K562 (cell line): Measurements from ENCODE around the gene RNASEH2A. TPM values are rescaled to one million over a fixed set of nuclear protein-coding genes. Genes with fewer than 3 reads are reported as not detected.

Experiments
- ADNP ChIP-seq: fragments of 200-800 bp; sonication (Bioruptor generic); IDR thresholded peaks from 2 replicates; pipeline ENCODE4 v1.6.1; 2016; ENCODE audit warnings: missing genetic modification characterization, missing compliant biosample characterization
- ETS2 ChIP-seq: IDR thresholded peaks from 2 replicates; pipeline ENCODE4 v1.6.1; 2016; ENCODE audit warnings: borderline replicate concordance, missing genetic modification characterization, mild to moderate bottlenecking, moderate library complexity, missing compliant biosample characterization; ENCODE audit not compliant: poor library complexity, severe bottlenecking
- FOXK1 ChIP-seq: sonication (generic); formaldehyde crosslinking; IDR thresholded peaks from 2 replicates; pipeline ENCODE4 v1.8.0; 2022; ENCODE audit warnings: missing genetic modification reagents, mild to moderate bottlenecking, borderline replicate concordance
- FOXP1 ChIP-seq: sonication (generic); formaldehyde crosslinking; IDR thresholded peaks from 2 replicates; pipeline ENCODE4 v1.8.0; 2022; ENCODE audit warnings: mild to moderate bottlenecking, missing genetic modification reagents
- HDAC3 ChIP-seq: fragments of 450-650 bp; IDR thresholded peaks from 2 replicates; pipeline ENCODE4 v1.6.1; 2018; ENCODE audit warnings: borderline replicate concordance, mild to moderate bottlenecking, moderate library complexity; ENCODE audit not compliant: partially characterized antibody
- KAT8 ChIP-seq: fragments of 450-650 bp; IDR thresholded peaks from 2 replicates; pipeline ENCODE4 v1.6.1; 2016; ENCODE audit warnings: low read depth, mild to moderate bottlenecking
- NFATC3 ChIP-seq: fragments of 450-650 bp; IDR thresholded peaks from 2 replicates; pipeline ENCODE4 v1.6.1; 2017; ENCODE audit warnings: mild to moderate bottlenecking
- PHF8 ChIP-seq: fragments of 200-600 bp; sonication (generic); IDR thresholded peaks from 2 replicates; pipeline ENCODE4 v1.6.1; 2012; ENCODE audit warnings: mixed run types, mild to moderate bottlenecking, inconsistent platforms, low read length, moderate library complexity, borderline replicate concordance
- SP2 ChIP-seq: IDR thresholded peaks from 2 replicates; pipeline ENCODE4 v1.6.1; 2011; ENCODE audit warnings: mild to moderate bottlenecking, low read depth, low read length, moderate library complexity; ENCODE audit not compliant: poor library complexity, severe bottlenecking; ENCODE audit errors: extremely low read depth
- TARDBP ChIP-seq: fragments of 450-650 bp; IDR thresholded peaks from 2 replicates; pipeline ENCODE4 v1.6.1; 2016
- polyA plus RNA-seq, 8 experiments: library from polyadenylated mRNA; depleted of rRNA in 4 of 8; stranded (reverse) in 5 of 8; unstranded in 3 of 8; fragments of >200 nt; fragmentation: Nextera tagmentation in 2 of 8; fragmentation: Illumina TruSeq in 1 of 8; extraction: Ambion mirVana in 2 of 8; extraction: Trizol in 1 of 8; gene quantifications; 2 replicates each; pipeline versions ENCODE4 v1.2.1 to v1.2.3, GENCODE V29; 2011 to 2014; ENCODE audit warnings: inconsistent platforms in 1 of 8, missing spikeins in 1 of 8
- total RNA-seq, 7 experiments: library from RNA; depleted of rRNA in 6 of 7; stranded (reverse); fragments of >200 nt in 6 of 7; fragmentation: Illumina TruSeq in 2 of 7; extraction: Trizol in 2 of 7; gene quantifications; 2 replicates each; pipeline versions ENCODE4 v1.2.1 to v1.2.3, GENCODE V29; 2011 to 2021; ENCODE audit warnings: low replicate concordance in 1 of 7
- TF ChIP-seq, protein P1 (sequence below), 2 experiments: fragments of 200-800 bp in 1 of 2; sonication (Bioruptor generic) in 1 of 2; sonication (generic) in 1 of 2; formaldehyde crosslinking in 1 of 2; IDR thresholded peaks in 1 of 2; conservative IDR thresholded peaks in 1 of 2; 2 replicates each; pipeline versions ENCODE4 v1.5.0 to v1.6.1; 2016 to 2020; ENCODE audit warnings: missing compliant biosample characterization in 1 of 2, missing genetic modification characterization in 1 of 2, missing genetic modification reagents in 1 of 2
- TF ChIP-seq, protein P2 (sequence below): sonication (generic); formaldehyde crosslinking; IDR thresholded peaks from 2 replicates; pipeline ENCODE4 v1.9.0; 2022; ENCODE audit warnings: mild to moderate bottlenecking, missing genetic modification reagents
- TF ChIP-seq, protein P3 (sequence below): fragments of 200-800 bp; sonication (Bioruptor generic); IDR thresholded peaks from 2 replicates; pipeline ENCODE4 v1.6.1; 2016; ENCODE audit warnings: missing genetic modification characterization, missing compliant biosample characterization
- TF ChIP-seq, protein P4 (sequence below): sonication (generic); formaldehyde crosslinking; IDR thresholded peaks from 2 replicates; pipeline ENCODE4 v1.8.1; 2023; ENCODE audit warnings: mild to moderate bottlenecking, missing genetic modification reagents
- TF ChIP-seq, protein P5 (sequence below): fragments of 250-450 bp; sonication (Bioruptor Pico); IDR thresholded peaks from 2 replicates; pipeline ENCODE4 v1.8.0; 2022; ENCODE audit warnings: inconsistent platforms, mild to moderate bottlenecking, moderate library complexity, borderline replicate concordance

RNASEH2A gene
- total and polyA plus RNA-seq, 9 of the 15 experiments (the other 6 are each of a cell fraction or from before 2014, with no cell fraction given), result 22.3 to 78.0 (median 61.7) TPM

DNA sequence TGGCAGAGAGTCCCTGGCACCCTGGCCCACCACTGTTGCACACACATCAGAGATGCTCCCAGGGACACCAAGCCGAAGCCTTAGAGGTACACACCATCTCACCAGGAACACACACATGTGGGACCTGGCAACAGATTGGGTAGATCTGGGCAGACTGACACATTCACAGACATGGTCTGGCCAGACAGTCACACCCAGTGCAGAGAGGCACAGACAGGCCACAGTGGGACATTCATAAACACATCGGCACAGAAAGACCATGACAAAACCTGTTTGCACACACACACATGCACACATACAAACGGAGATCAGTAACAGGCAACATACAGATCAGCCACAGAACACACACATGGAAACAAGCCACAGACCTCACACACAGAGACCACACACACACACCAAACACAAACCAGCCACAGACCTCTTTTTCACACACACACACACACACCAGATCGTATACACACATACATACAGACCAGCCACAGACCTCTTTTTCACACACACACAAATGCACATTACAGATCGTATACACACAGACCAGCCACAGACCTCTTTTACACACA lies 21.4 kb upstream of the RNASEH2A start (continued):
- TF ChIP-seq, protein P1, sequence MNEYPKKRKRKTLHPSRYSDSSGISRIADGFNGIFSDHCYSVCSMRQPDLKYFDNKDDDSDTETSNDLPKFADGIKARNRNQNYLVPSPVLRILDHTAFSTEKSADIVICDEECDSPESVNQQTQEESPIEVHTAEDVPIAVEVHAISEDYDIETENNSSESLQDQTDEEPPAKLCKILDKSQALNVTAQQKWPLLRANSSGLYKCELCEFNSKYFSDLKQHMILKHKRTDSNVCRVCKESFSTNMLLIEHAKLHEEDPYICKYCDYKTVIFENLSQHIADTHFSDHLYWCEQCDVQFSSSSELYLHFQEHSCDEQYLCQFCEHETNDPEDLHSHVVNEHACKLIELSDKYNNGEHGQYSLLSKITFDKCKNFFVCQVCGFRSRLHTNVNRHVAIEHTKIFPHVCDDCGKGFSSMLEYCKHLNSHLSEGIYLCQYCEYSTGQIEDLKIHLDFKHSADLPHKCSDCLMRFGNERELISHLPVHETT (CRISPR knock-in tag; conservative IDR thresholded peaks at IDR 0.05 in 1 of 2, IDR thresholded peaks at IDR 0.05 in 1 of 2), result no peak
- TF ChIP-seq NFATC3 (no peak), ETS2 (tag) (no peak), KAT8 (no peak), PHF8 (no peak), ADNP (tag) (peak; percentile 73; the same call in 1 of the 2 replicates), FOXK1 (CRISPR knock-in tag) (0 out of 2 replicates have a peak, but pooled peaks have one; percentile 6), SP2 (no peak), HDAC3 (peak; percentile 1), TARDBP (no peak), FOXP1 (no peak)
- TF ChIP-seq, protein P2, sequence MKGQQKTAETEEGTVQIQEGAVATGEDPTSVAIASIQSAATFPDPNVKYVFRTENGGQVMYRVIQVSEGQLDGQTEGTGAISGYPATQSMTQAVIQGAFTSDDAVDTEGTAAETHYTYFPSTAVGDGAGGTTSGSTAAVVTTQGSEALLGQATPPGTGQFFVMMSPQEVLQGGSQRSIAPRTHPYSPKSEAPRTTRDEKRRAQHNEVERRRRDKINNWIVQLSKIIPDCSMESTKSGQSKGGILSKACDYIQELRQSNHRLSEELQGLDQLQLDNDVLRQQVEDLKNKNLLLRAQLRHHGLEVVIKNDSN (CRISPR knock-in tag), result no peak
- TF ChIP-seq, protein P3, sequence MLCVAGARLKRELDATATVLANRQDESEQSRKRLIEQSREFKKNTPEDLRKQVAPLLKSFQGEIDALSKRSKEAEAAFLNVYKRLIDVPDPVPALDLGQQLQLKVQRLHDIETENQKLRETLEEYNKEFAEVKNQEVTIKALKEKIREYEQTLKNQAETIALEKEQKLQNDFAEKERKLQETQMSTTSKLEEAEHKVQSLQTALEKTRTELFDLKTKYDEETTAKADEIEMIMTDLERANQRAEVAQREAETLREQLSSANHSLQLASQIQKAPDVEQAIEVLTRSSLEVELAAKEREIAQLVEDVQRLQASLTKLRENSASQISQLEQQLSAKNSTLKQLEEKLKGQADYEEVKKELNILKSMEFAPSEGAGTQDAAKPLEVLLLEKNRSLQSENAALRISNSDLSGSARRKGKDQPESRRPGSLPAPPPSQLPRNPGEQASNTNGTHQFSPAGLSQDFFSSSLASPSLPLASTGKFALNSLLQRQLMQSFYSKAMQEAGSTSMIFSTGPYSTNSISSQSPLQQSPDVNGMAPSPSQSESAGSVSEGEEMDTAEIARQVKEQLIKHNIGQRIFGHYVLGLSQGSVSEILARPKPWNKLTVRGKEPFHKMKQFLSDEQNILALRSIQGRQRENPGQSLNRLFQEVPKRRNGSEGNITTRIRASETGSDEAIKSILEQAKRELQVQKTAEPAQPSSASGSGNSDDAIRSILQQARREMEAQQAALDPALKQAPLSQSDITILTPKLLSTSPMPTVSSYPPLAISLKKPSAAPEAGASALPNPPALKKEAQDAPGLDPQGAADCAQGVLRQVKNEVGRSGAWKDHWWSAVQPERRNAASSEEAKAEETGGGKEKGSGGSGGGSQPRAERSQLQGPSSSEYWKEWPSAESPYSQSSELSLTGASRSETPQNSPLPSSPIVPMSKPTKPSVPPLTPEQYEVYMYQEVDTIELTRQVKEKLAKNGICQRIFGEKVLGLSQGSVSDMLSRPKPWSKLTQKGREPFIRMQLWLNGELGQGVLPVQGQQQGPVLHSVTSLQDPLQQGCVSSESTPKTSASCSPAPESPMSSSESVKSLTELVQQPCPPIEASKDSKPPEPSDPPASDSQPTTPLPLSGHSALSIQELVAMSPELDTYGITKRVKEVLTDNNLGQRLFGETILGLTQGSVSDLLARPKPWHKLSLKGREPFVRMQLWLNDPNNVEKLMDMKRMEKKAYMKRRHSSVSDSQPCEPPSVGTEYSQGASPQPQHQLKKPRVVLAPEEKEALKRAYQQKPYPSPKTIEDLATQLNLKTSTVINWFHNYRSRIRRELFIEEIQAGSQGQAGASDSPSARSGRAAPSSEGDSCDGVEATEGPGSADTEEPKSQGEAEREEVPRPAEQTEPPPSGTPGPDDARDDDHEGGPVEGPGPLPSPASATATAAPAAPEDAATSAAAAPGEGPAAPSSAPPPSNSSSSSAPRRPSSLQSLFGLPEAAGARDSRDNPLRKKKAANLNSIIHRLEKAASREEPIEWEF (CRISPR knock-in tag), result no peak
- TF ChIP-seq, protein P4, sequence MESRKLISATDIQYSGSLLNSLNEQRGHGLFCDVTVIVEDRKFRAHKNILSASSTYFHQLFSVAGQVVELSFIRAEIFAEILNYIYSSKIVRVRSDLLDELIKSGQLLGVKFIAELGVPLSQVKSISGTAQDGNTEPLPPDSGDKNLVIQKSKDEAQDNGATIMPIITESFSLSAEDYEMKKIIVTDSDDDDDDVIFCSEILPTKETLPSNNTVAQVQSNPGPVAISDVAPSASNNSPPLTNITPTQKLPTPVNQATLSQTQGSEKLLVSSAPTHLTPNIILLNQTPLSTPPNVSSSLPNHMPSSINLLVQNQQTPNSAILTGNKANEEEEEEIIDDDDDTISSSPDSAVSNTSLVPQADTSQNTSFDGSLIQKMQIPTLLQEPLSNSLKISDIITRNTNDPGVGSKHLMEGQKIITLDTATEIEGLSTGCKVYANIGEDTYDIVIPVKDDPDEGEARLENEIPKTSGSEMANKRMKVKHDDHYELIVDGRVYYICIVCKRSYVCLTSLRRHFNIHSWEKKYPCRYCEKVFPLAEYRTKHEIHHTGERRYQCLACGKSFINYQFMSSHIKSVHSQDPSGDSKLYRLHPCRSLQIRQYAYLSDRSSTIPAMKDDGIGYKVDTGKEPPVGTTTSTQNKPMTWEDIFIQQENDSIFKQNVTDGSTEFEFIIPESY, result no peak
- TF ChIP-seq, protein P5, sequence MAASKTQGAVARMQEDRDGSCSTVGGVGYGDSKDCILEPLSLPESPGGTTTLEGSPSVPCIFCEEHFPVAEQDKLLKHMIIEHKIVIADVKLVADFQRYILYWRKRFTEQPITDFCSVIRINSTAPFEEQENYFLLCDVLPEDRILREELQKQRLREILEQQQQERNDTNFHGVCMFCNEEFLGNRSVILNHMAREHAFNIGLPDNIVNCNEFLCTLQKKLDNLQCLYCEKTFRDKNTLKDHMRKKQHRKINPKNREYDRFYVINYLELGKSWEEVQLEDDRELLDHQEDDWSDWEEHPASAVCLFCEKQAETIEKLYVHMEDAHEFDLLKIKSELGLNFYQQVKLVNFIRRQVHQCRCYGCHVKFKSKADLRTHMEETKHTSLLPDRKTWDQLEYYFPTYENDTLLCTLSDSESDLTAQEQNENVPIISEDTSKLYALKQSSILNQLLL (CRISPR knock-in tag), result no peak
